ENCODE data around the gene ADAMTS19.
"Not testable (repeated sequence)": the region's sequence is repeated elsewhere in the genome, so short reads cannot be mapped to it uniquely, and the experiment has no call there.

Gene ADAMTS19

DNA sequence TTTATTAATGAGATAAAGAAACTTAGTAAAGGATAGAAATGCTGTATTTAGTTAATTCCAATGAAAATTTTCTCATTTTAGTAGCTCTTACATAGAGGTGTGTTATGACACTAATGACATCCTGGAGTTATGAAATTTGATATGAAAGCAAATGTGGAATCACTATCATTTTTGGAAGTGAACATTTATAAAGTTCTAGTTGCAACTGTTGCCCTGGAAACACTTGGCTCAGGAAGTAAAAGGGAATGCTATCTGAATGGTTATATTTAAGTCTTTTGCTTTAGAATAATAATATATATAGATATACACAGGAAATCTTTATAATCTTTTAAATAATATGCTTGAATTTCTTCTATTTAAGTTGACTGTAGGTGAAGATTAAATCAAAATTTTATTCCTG, 16.7 kb downstream of the ADAMTS19 start:
- DNase-seq (ENCODE audit: low read depth in 1 of 2, low spot score in 1 of 2) = no peak

DNA sequence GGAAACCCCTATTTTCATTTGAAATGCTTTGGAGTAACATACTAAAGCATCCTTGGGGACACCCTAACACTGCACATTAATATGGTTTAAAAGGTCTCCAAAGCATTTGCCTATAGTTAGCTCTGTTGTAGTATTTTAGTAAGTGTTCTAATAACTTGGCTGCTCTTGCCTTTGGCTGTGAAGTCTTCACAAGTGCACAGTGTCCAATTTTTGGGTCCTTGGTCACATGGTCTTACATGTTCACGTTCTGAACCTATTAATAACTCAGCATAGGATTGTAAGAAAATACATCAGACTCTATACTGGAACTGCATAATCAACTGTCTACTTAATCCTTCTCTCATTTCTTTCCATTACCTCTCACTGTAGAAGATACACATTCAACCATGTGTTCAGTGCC, 17.4 kb downstream of the ADAMTS19 start:
- DNase-seq (ENCODE audit: low read depth in 1 of 2, low spot score in 1 of 2) = no peak

DNA sequence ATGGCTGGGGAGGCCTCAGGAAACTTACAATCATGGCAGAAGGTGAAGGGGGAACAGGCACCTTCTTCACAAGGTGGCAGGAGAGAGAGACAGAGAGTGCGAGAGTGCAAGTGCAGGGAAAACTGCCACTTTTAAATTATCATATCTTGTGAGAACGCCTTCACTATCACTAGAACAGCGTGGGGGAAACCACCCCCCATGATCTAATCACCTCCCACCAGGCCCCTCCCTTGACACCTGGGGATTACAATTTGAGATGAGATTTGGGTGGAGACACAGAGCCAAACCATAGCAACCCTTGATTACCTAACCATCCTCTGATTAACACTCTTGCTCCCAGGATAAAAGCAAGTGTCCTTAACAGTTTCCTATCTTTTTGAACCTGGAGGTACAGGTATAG, 21.1 kb downstream of the ADAMTS19 start:
- DNase-seq (ENCODE audit: low read depth in 1 of 2, low spot score in 1 of 2) = no peak

DNA sequence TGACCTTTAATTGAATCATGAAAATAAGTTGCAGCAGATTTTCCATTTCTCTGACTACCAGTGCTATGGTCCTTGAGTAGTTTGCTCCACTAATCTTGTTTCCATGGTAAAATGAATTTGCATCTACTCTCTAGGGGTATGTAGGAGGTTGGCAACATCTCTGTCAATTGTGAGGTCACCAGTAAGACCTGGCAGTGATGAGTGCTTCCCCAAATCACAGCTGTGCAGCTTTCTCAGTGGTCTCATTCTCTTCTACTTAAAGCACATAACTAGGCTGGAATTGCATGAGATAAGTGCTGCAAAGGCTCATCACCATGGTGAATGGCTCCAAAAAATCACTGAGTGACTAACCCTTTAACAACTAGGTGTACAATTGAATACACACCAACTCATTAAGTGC, 36.3 kb downstream of the ADAMTS19 start:
- no peak for DNase-seq (ENCODE audit: low read depth in 1 of 2, low spot score in 1 of 2)

DNA sequence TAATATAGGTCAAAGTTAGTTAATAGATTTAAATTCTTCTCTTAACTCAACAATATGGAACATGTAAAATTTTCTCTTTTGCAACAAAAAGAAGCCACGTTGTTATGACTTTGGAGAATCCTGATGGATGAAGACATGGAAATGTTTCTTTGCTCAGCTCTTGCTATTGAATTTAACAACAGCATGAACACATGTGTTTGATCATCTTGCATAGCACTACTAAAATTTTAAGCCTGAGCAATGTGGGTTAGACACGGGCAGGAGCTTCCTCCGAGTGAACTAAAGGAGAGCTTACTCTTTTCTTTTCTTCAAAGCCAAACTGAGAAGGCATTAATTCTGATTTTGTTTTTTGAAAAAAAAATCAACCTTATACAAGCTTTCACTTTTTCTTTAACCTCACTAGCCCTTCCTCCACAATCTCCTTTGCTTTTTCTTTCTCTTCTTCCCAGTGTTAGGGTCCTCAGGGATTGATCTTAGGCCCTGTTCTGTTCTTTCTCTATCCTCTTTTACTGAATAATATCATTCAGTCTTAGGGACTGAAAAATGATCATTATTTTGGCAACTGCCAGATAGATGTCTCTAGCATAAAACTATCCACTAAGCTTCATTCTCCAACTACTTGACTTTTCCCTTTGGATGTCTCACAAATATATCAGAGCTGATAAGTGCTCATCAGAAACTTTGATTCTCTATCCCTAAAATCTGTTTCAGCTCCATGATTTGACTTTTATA, 36.9 kb downstream of the ADAMTS19 start:
- no peak for DNase-seq (ENCODE audit: low read depth in 1 of 2, low spot score in 1 of 2)

DNA sequence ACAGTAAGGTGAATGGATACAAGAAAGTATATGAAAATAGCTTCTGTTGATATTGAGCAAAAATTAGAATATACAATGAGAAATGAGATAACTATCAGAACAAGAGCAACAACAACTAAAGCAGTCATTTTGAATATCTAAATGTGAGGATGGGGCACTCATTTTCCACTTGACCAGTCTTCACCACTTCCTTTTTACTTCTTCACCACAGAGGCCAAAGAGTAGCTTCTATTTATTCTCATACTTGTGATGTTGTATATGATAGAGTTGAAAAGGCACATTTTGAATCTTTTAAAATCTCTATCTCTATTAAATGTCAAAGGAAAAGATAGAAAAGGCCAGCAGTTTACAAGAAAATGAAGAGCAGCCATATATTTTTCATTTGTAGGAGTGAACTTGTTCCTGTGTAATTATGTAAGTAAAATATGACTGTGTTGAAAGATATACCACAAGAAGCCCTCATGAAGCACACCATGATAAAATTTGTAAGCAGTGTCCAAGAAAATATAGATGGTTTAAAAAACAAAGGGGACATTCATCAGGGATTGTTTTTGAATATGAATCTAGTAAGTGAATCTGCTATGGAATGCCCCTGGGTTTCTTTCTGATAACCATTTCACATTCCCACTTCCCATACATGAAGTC, 39.2 kb downstream of the ADAMTS19 start:
- DNase-seq (ENCODE audit: low read depth in 1 of 2, low spot score in 1 of 2) = no peak

DNA sequence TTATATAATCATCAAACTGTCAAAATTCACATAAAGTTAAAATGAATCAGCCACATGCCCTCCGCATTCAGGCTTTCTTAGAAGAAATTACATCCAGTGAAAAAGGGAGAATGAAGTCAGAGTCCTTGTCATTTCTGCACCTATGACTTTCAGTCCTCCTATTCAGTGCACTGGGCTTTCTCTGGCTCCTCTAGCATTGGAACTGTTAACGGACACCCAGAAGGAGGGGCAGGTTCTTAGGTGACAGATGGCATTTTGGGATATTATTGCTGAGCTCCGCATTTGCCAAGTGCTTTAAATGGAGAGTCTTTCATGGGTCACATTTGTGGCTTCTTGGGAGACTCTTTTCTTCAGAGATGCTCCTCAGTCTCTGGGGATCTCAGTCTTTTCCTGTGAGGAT, 40.0 kb downstream of the ADAMTS19 start:
- no peak for DNase-seq (ENCODE audit: low read depth in 1 of 2, low spot score in 1 of 2)

DNA sequence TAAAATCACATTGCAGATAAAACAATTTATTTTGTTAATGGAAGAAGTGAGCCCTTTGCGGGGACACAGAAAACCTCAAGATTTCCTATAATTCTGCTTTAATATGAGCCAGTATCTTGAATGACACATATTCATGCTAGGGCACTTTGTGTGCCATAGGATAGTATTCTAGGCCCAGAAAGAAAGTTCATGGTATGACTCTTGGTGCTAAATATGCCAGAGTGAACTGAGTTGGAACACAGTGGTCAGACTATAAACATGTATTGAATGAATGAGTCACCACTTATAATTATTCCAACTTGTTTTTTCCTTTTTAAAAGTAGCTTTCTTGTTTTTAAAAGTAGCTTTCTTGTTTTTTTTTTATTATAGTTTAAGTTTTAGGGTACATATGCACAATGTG, 46.0 kb downstream of the ADAMTS19 start:
- DNase-seq (ENCODE audit: low read depth in 1 of 2, low spot score in 1 of 2) = no peak

DNA sequence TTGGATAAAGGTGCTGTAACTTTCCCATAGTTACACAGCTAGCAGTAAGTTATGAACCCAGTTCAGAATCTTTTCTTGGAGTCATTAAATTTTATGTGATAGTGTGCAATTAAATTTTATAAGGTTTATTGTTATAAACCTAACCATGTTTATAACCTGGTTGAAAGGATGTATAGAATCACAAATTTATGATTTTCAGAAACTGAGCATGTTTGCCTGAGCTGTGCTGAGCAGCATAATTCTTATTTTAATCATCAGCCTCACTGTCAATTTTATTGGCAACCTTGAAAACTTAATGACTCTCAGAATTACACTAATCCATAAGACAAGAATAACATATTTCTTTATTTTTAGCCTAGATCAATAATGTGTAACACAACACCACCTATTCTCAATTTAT, 46.9 kb downstream of the ADAMTS19 start:
- no peak for DNase-seq (ENCODE audit: low read depth in 1 of 2, low spot score in 1 of 2)

DNA sequence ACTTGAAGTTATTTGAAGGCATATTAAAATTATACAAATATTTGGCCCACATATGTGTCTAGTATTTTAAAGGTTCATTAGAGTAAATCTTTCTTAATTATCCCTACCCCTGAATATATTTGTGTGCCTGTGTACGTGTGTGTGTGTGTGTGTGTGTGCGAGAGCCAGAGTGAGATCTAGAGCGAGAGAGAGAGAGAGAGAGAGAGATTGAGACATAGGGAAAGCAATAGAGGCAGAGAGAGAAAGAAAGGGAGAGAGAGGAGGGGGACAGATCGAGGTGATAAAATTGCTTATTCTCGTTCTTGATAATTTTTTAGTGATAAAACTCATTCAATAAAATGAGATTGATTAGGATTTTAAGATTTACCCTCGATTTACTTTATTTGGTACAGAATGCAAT, 47.4 kb downstream of the ADAMTS19 start:
- DNase-seq (ENCODE audit: low read depth in 1 of 2, low spot score in 1 of 2) = no peak

DNA sequence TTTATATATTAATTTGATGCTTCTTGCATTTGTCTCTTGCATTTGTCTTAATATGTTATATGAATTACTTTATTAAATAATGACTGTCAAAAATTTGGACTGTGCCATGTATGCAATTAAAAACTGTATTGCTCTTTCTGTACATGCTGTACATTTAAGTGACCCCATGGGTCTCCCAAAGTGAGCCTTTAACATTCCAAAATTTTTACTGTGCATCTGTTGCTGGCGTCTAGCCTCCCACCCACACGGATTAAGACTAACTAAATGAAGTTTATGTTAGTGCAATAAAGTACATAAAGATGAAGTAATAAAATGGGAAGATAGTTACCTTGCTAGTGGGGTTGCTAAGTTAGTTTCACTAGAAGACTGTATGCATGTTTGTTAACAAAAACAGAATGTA, 48.5 kb downstream of the ADAMTS19 start:
- no peak for DNase-seq (ENCODE audit: low read depth in 1 of 2, low spot score in 1 of 2)

DNA sequence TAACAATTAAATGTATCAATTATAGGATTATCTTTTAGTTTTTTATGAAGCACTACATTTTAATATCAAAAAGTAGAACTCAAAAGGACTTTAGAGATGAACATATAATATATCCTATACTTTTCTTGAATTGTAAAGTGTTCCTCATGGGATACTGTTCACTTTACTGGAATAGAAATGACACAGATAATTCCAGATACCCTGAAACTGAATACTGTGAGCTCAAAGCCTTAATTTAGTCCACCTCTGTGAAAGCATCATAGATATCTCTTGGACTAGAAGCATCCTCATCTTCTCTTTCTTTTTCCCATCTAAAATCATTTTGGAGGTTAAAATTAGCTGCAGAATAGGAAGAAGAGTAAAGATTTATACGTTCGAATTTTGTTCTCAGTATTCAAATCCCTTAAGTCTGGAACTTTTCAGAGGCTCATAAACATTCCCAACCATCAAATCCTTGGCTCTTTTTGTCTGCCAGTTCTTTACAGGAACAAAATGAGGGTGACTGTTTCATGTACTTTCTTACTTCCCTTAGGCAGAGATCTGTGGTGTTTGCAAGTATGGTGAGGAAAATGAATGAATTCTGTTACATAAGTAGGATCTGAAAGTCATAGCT, 49.4 kb downstream of the ADAMTS19 start:
- no peak for DNase-seq (ENCODE audit: low read depth in 1 of 2, low spot score in 1 of 2)

DNA sequence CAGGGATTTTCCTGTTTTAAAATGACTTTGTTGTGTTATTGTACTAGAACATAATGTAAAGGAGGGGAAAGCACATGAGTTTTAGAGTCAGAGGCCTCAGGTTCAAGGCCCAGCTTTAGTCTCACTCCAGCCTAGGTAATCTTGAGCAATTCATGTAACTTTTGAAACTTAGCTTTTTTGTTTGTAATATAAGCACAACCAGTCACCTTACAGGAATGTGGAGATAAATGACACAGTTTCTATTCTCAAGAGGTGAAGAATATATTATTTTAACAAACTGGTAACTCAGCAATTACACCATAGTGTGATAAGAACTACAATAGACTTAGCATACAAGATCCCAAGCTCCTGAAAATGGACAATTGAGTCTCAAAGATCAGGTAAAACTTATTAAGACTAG, 51.2 kb downstream of the ADAMTS19 start:
- DNase-seq (ENCODE audit: low read depth in 1 of 2, low spot score in 1 of 2) = no peak

DNA sequence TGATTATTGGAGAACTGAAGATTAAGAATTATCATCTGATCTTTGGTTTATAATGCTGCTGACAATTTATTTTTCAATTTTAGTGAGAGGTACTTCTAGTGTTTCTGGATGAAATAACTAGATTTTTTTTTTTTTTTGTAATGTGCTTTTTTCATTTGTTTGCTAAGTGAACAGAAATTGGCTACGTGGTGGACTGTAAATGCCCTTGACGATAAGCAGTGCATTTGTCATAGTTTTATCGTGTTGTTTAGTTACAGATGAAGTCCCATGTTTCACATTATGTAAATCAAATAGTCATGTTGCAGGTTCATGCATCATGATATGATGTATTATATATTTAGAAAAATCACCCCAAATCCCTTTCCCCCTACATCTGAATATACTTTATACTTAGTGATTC, 81.0 kb downstream of the ADAMTS19 start:
- DNase-seq (ENCODE audit: low read depth in 1 of 2, low spot score in 1 of 2) = no peak

DNA sequence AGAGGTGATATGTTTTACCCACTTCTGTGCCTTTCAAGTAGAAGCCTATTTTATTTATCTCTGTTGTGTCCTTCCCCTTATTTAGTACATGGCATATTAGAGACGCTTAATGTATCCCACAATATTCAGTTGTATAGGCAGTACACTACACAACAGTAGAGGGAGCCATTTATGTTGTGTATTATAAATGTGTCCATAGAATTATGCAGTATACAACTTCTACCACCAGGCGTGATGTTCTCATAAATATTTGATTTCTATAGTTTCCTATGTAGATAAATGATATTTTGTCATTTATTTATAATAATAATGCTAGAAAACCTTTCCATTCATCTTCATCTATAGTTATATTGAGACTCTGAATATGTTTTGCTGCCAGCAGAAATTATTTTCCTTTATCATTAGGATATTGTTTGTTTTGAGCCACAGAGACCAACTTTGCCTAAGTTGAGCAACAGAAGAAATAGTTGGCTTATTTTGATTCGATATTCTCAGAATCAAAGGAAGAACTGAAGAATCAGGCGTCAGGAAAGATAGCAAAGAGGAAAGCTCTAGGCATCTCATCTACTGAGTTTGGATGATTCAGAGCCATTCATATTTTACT, 81.7 kb downstream of the ADAMTS19 start:
- no peak for DNase-seq (ENCODE audit: low read depth in 1 of 2, low spot score in 1 of 2)

DNA sequence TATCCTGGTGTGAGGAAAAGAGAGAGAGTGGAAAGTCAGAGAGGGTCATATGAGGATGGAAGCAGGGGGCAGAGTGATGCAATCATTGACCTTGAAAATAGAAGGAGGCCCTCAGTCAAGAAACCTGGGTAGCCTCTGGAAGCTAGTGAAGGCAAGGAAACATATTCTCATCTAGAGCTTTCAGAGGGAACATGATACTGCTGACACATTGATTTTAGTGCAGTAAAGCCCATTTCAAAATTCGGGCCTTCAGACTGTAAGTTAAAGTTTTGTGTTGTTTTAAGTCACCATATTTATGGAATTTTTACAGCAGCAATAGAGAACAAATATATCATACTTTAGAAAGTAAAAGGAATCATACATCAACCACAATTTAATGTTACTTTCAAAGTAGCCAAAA, 87.0 kb downstream of the ADAMTS19 start:
- no peak for DNase-seq (ENCODE audit: low read depth in 1 of 2, low spot score in 1 of 2)

DNA sequence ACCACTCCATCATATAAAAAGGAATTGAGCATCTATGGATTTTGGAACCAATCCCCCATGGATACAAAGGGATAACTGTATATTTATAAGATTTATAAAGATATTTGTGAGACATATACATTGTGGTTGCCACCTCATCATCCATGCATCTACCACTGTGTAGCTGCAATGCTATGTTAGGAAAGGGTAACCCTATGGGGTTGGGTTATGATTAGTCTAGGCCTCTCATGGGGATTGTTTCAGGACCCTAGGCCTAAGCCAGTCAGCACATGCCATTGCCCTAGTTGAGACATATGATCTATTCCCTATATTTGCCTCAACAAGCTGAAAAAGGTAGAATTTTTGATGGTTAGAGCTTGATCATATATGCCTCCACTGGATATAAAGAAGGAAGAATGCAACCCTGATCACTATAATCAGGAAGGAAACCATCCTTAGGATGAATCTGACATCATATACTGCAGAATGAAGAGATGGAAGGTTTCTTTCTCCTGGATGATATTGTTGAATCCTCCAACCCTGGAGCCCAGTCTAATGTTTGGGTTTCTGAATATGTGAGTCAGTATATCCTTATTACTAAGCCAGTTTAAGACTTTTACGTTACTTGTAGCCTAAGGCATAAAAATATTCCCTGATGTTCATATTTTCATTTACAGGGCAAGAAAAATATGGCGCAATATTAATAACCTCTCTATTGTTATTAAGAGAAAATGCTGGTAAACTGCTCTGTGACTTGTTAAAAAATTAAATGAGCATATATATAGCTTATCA, 94.2 kb downstream of the ADAMTS19 start:
- no peak for DNase-seq (ENCODE audit: low read depth in 1 of 2, low spot score in 1 of 2)

DNA sequence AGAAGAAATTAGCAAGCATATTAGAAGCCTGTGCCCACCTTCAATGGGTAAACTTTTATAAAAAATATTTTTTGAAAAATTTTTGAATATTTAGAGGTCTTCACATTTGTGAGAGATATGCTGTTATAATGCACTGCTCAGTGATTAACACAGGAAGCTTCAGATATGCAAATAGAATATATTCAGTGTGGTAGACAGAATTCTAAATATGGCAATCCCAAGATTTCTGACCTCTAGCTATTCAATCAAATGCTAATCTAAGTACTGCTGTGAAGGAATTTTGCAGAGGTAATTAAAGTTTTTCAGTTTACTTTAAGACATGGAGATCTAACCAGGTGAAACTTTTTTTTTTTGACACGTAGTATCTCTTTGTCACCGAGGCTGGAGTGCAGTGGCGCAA, 103.5 kb downstream of the ADAMTS19 start:
- DNase-seq (ENCODE audit: low read depth in 1 of 2, low spot score in 1 of 2) = no peak

DNA sequence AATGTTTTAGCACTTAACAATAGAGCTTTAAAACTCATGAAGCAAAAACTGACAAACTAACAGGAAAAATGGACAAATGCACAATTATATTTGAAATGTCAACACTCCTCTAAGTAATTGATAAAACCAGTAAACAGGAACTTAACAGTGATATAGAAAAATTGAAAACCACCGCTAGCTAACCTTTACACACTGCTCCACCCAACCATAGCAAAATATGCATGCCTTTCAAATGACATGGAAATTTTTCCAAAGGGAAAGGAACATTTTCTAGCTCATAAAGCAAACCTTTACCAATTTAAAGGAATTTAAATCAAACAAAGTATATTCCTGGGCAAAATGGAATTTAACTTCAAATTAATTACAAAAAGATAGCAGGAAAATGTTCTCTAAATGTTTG, 109.2 kb downstream of the ADAMTS19 start:
- no peak for DNase-seq (ENCODE audit: low read depth in 1 of 2, low spot score in 1 of 2)

DNA sequence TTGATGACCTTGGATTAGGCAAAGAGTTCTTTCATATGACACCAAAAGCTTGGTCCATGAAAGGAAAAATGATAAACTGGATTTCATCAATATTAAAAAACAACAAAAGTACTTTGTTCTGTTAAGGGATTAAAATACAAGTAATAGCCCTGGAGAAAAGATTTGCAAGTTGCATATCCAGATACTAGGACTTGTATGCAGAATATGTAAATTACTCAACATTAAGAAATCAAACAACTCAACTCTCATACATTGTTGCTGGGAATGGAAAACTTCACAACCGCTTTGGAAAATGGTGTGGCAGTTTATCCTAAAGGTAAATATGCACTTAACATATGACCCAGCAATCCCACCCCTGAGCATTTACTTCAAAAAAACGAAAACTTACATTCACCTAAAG, 112.0 kb downstream of the ADAMTS19 start:
- DNase-seq (ENCODE audit: low read depth in 1 of 2, low spot score in 1 of 2) = no peak

DNA sequence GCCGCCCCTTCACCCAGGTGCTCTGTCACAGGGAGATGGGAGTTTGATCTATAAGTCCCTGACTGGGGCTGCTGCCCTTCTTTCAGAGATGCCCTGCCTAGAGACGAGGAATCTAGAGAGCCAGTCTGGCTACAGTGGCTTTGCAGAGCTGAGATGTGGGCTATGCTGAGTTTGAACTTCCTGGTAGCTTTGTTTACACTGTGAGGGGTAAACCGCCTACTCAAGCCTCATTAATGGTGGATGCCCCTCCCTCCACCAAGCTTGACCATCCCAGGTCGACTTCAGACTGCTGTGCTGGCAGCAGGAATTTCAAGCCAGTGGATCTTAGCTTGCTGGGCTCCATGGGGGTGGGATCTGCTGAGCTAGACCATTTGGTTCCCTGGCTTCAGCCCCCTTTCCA, 124.4 kb downstream of the ADAMTS19 start:
- DNase-seq (ENCODE audit: low read depth in 1 of 2, low spot score in 1 of 2) = not testable (repeated sequence)
